Pulmonary artery endothelial cell (primary cell): ENCODE measurements around the gene GSTCD. TPM values are rescaled to one million over a fixed set of nuclear protein-coding genes. Genes with fewer than 3 reads are reported as not detected.
A peak's percentile ranks its signal among the peaks of the same experiment; 100 is the strongest.
"Not testable (repeated sequence)": the region's sequence is repeated elsewhere in the genome, so short reads cannot be mapped to it uniquely, and the experiment has no call there.

Source experiments
- DNase-seq: peaks from one replicate; pipeline ENCODE4 v3.0.0-alpha.2; 2011; ENCODE audit warnings: low read depth, low spot score
- total RNA-seq: library from RNA; depleted of rRNA; stranded (reverse); fragments of >200 nt; gene quantifications from 2 replicates; pipeline ENCODE4 v1.2.3, GENCODE V29; 2014

GSTCD gene, protein sequence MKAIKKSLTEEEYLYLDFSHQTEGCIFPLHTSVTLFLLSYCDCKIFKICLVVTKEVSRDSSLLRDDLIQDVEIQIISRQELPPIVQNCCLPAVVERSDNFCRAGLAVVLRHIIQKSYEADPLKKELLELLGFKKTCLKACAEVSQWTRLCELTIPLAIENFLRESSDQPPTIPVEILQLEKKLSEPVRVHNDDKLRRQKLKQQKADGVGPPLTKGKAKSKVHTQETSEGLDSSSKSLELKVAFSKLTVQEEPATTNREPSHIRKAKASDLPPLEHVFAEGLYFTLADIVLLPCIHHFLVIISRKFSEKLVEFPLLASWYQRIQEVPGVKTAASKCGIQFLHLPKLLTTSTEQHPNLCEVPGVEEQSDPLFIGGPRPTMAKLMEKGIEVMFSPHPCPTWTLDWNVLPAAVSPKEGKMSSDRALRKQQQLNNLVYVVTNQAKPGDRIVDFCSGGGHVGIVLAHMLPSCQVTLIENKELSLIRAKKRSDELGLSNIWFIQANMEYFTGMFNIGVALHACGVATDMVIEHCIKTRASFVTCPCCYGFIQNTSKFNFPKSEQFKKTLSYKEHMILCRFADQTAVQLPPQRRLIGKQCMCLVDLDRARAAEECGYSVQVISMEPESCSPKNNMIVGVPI
- total RNA-seq, result 14.9 and 21.4 TPM in 2 replicates

- peak; percentile 82 for DNase-seq
These were observed at the start of gene GSTCD, which contains the start of gene INTS12 for GRCh38 chr4:105708181-105709080. GSTCD (plus strand) TSS chr4:105708784; CDS start chr4:105717614, 8,830 bp downstream. INTS12 (minus strand) TSS chr4:105708689; CDS start chr4:105700005, 8,684 bp downstream.

GRCh38 chr4:105659190-105659589 is 49.4 kb upstream of the GSTCD start:
- no peak for DNase-seq

DNA sequence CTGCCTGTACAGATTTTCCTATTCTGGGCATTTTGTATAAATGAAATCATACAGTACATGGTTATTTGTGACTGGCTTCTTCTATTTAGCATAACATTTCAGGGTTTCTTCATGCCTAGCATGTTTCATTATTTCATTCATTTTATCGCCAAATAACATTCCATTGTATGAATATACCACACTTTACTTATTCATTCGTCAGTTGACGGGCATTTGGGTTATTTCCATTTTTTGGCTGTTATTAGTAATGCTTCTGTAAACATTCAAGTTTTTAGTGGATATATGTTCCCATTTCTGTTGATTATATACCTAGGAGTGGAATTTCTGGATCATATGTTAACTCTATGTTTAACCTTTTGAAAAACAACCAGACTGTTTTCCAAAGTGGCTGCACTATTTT is 47.6 kb upstream of the GSTCD start:
- DNase-seq, result no peak

- DNase-seq, result no peak
These were observed 45.5 kb upstream of the GSTCD start for GRCh38 chr4:105662935-105663675.

DNA sequence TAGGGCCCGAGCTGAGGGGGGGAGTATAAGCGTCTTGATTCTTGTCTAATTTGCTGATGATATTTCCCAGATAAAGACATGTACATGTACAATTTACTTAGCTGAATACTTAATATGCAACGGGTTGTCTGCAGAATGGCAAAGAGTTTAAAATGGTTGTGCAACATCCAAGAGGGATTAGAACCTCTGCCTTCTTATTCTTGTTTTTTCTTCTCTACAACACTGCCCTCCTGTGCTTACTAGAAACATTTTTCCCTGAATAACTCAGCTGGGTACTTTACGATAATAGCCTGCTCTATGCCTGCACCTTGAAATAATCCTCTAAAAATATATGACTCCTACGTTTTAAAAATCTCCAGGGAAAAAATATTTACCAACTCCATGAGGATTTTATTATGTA is 41.9 kb upstream of the GSTCD start:
- DNase-seq, result no peak

DNA sequence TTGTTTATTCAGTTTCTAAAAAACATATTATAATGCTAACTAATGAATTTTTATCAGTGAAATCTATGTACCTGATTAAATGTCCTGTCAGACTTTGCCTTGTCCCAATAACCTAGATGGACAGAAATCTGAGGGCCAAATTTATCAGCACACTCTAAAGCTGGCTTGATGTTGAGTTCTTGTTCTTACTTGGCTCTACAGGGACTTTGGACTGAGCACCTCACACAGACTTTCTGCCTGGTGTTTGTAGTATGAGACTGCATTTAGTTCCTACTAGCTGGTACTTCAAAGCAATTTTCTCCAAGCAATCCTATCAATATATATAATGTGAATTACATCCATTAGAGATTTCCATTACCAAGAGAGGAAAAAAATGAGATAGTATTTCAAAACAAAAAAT is 37.9 kb upstream of the GSTCD start:
- no peak for DNase-seq

GRCh38 chr4:105671301-105671700 is 37.3 kb upstream of the GSTCD start:
- no peak for DNase-seq

DNA sequence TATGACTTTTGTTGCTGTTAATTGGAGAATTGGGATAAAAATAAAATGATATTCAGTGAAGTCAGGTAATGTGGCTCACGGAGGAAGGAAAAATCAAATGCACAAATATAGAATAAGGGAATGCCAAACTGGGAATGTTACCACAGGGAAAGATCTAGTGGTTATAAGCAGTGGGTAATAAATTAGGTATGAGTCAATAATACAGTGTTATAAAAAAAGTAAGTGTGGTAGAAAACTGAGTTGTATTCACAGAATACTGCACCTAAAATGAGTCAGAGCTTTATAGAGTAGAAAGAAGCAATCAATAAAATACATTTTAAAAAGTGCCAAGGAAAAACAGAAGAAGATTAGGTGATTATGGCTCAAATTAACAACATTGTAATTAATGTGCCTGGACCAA is 34.6 kb upstream of the GSTCD start:
- DNase-seq, result no peak

GRCh38 chr4:105677709-105678108 is 30.9 kb upstream of the GSTCD start:
- DNase-seq, result no peak

DNA sequence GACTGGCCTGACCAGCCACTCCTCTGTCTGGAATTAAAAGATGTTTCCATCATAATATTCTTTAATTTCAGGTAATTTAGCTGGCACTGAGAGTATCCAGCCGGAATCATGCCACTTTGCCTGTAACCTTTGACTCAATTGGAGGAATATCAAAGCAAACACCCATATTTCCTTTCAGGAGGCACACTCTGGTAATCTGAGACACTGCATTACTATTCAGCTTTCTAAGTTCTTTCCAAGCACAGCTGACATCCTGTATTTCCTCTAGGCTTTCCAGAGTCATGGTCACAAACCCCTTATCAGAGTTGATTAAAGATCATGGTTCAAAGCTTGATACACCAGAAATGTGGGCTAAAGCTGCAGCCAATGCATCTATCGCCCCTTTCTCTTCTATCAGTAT is 29.4 kb upstream of the GSTCD start:
- no peak for DNase-seq

GRCh38 chr4:105683038-105683437 is 25.5 kb upstream of the GSTCD start:
- DNase-seq, result peak; percentile 4

- DNase-seq, result no peak
These were observed 22.0 kb upstream of the GSTCD start for GRCh38 chr4:105686571-105686970.

DNA sequence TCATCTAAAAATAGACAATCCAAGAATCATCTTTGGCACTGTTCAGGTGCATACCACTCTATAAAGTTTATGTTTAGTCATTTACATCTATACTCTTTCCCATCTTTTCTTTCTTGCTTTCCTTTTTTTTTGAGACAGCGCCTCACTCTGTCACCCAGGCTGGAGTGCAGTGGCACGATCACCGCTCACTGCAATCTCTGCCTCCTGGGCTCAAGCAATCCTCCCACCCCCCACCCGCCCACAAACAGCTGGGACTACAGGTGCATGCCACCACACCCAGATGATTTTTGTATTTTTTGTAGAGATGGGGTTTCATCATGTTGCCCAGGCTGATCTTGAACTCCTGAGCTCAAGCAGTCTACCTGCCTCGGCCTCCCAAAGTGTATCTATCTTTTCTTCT is 13.8 kb upstream of the GSTCD start:
- DNase-seq, result not testable (repeated sequence)

DNA sequence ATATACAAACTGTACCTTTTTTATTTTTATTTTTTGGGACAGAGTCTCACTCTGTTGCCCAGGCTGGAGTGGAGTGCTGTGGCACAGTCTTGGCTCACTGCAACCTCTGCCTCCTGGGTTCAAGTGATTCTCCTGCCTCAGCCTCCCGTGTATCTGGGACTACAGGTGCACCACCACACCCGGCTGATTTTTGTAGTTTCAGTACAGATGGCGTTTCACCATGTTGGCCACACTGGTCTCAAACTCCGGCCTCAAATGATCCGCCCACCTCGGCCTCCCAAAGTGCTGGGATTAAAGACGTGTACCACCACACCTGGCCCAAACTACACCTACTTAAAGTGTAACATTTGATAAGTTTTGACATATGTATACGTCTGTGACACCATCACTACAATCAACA is 12.8 kb upstream of the GSTCD start:
- DNase-seq, result not testable (repeated sequence)

DNA sequence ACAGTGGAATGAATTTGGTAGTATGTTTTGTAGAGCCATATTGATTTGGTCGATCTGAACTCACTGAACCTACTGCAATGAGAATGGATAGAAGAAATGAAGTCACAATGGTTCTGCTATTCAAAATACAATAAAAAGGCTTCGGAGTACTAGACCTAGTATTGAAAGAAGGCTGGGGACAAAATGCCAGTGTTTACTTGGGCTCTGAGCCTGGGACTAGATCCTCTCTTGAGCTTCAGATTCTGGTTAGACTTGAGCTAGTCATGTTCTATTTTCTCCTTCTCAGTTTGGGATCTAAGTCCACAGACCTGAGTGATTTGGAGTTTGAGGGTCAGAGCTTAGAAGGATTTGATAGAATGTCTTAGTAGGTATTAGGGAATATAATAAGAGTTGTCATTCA is 10.0 kb upstream of the GSTCD start:
- DNase-seq, result no peak

DNA sequence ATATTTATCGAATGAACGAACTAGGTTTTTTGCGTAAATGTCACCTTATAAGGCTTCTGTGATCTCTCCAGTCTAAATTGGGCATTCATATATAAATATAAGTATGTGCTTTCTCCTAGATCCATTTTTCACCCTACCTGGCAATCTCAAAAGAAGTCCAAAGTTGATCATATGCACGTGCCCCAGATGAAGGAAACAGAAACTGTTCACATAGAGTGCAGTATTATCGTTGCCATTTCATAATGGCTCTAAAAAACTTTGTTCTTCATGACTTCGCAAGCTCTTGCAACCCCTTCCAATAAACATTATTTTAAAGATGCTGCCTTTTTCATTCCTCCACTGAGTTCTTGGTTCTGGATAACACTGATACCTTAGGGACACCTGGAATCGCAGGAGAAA is 803 bp upstream of the GSTCD start:
- no peak for DNase-seq

DNA sequence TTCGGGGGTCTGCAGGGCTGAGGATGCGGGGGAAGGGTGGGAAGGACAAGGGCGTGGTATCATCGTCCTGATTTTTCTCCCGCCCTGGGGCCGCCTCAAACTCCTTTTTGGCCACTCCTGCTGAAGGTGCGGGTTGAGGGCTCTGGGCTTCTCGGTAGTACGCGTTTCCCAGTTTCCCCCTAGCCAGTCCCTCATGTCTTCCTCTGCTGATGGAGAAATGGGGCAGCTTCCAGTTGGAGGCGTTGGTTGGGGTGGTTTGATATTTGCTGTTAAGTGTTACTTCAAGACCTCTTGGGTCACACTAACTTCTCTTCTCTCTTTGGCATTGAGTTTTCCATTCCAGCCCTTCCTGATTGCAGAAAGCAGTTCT is 482 bp downstream of the GSTCD start:
- no peak for DNase-seq

GRCh38 chr4:105710012-105710600 is 1.5 kb downstream of the GSTCD start:
- DNase-seq, result no peak

- no peak for DNase-seq
These were observed 2.1 kb downstream of the GSTCD start for GRCh38 chr4:105710678-105711077.

DNA sequence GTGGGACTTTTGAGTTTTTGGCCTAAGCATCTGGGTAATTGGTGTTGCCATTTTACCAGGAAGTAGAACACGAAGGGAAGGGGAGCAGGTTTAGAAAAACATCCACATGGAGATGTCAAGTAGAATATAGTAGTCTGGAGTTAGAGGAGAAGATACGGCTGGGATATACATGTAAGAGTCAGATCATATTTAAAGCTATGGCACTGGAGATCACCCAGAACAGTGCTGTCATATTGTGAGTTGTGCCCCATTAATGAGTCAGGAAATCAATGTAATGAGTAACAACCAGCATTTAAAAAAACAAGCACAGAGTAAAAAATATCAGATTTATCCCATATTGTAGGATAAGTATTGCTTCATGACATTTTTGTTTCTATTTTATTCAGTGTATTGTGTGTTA is 4.2 kb downstream of the GSTCD start:
- DNase-seq, result no peak

GRCh38 chr4:105714071-105714521 is 5.5 kb downstream of the GSTCD start:
- no peak for DNase-seq
